ENCODE results near the gene SERPINB8.

SERPINB8 gene

DNA sequence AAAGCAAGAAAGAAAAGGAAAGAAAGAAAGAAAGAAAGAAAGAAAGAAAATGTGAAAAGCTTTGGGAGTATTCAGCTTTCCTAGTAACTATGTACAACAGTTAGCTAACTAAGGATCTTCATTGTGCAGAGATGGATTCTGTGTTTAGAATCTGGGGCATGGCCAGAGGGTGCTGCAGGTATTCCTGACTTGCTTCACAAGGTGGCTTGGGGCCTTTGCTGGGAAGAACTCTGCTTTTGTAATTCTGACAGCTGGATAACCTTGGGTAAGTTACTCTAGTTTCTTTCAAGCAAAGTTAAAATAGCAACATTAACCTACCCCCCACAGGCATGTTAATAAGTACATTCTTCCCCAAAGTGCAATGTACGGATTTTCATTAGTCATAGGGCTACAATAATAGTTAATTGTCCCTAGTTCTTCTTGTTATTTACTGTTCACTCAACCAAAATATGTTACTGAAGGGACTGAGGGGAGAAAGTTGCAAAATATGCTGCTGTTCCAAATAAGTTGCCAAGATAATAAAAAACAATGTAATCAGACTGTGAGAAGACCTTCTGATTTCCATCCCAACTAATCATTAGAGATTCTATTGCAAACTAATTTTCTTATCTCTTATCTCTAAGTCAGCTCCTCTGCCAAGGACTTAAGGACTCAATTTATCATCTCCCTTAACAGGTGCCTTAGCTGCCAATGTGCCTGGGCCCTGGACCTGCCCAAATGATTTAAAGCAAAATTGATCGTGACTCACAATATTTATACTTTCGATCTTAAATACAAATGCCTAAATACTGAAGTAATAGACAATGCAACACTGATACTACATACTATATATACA is 50.3 kb downstream of the SERPINB8 start:
- no peak for DNase-seq

- DNase-seq: no peak
Measured at GRCh38 chr18:64026350-64026749, 56.5 kb downstream of the SERPINB8 start.

DNA sequence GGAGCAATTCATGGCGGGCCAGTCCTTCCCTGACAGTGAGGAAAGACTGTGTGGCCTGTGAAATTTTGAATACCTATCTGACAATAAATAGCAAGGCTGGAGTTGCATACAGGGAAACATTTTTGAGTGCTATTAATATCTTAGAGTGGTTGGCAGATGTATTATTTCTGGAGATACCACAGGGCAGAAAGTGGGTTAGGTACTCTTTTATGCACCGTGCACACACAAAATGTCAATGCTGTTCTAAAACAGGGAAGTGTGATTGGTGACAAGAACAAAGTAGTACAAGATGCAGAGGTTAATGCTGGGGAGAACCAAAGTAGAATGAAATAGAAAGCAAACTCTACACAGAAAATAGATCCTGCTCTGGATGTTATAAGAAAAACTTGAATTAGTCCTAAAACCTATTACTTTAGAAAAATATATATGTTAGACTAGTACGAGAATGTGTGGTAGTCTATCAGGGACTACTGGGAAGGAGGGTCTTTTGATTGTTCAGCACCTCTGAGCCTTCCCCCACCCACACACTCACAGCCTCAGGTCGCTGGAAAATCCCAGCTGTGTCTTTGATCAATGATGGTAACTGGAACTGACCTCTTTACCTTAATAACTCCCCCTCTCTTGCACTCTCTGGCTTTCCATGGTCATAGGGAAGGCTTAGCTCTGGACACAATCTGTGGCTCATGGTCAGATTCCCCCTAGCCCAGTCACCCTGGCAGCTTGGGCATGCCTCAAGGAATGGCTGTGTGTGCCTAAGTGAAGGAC is 58.2 kb downstream of the SERPINB8 start:
- no peak for DNase-seq

DNA sequence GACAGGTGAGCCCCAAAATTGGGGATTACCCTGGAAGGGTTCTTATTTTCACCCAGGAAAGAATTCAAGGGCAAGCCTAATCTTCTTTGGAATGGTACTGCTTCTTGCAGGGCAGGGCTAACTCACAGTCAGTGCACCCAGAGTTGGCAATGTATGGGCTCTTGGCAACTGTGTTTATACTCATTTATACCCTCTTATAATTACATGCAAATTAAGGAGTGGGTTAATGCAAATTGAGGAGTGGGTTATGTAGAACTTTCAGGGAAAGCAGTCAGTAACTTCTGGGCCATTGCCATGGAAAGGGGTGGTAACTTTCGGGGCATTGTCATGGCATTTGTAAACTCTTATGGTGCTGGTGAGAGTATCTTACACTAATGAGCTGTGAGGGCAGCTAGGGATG is 59.2 kb downstream of the SERPINB8 start:
- DNase-seq: no peak

- no peak for DNase-seq
Measured at GRCh38 chr18:64031411-64031810, 61.5 kb downstream of the SERPINB8 start.

GRCh38 chr18:64032312-64032711 is 62.4 kb downstream of the SERPINB8 start:
- no peak for DNase-seq

GRCh38 chr18:64037812-64038414 is 68.0 kb downstream of the SERPINB8 start:
- DNase-seq: peak; percentile 31

Measured in activated CD4-positive, alpha-beta T cell treated with anti-CD3 and anti-CD28 coated beads, Interleukin-10, Interleukin-2, amounts not matched to agents 100 ng/mL and 50 ng/mL, durations not matched to agents 16 hours and 8 hours (primary cell).